ENCODE data around the gene BPIFA3.

- TF ChIP-seq TP53 (CRISPR knock-in tag; conservative IDR thresholded peaks at IDR 0.05), result no peak
- TF ChIP-seq SAFB2 (CRISPR knock-in tag; IDR thresholded peaks at IDR 0.05; ENCODE audit: borderline replicate concordance, low read depth), result no peak
- no peak for TF ChIP-seq ZBTB33 (CRISPR knock-in tag; IDR thresholded peaks at IDR 0.05)
- TF ChIP-seq CTCF (CRISPR knock-in tag; IDR thresholded peaks at IDR 0.05), result peak; percentile 52
- no peak for TF ChIP-seq UBTF (CRISPR knock-in tag; IDR thresholded peaks at IDR 0.05)
- TF ChIP-seq TAF1 (CRISPR knock-in tag; IDR thresholded peaks at IDR 0.05), result no peak
- TF ChIP-seq RAD21 (CRISPR knock-in tag; IDR thresholded peaks at IDR 0.05), result 0 out of 2 replicates have a peak, but pooled peaks have one; percentile 24
- TF ChIP-seq HOXA5 (CRISPR knock-in tag; IDR thresholded peaks at IDR 0.05), result no peak
- TF ChIP-seq ZNF121 (CRISPR knock-in tag; IDR thresholded peaks at IDR 0.05), result no peak
Measured at GRCh38 chr20:33181482-33182093, 35.6 kb upstream of the BPIFA3 start.

All from HepG2 (cell line).